Pancreas (tissue), 10 donors: ENCODE measurements around the gene CLSTN2. TPM values are rescaled to one million over a fixed set of nuclear protein-coding genes. Genes with fewer than 3 reads are reported as not detected.

ENCODE experiments used
- ATAC-seq, 4 donors: fragments of 200-7000 bp; cut with Tn5 transposase; one replicate each; pipeline versions ENCODE4 v1.8.0 to v1.9.1; 2020; ENCODE audit warnings: mild to moderate bottlenecking in 4 of 4, moderate library complexity in 4 of 4
- DNase-seq, 6 donors: peaks; one replicate each; pipeline ENCODE4 v3.0.0-alpha.2; 2020
- FAIRE-seq: peaks from 2 replicates; lab custom pipeline; 2012; peaks lifted over from hg19 to GRCh38; lab: Jason Lieb, UNC
- H3K27ac ChIP-seq, 4 donors: fragments of 200-600 bp; sonication (generic); 1 replicate in 3 of 4; 2 replicates in 1 of 4; pipeline versions ENCODE4 v1.5.0 to v1.8.0; 2020
- H3K27me3 ChIP-seq, 4 donors: fragments of 200-600 bp; one replicate each; pipeline ENCODE4 v1.8.0; 2021
- H3K36me3 ChIP-seq, 3 donors: fragments of 200-600 bp; sonication (generic) in 1 of 3; one replicate each; pipeline versions ENCODE4 v1.5.0 to v1.8.0; 2020 to 2021
- H3K4me1 ChIP-seq, 3 donors: fragments of 200-600 bp; one replicate each; pipeline ENCODE4 v1.8.0; 2021
- H3K4me3 ChIP-seq, 4 donors: fragments of 200-600 bp; sonication (generic) in 2 of 4; one replicate each; pipeline versions ENCODE4 v1.5.0 to v1.8.0; 2020 to 2021
- H3K9me3 ChIP-seq, 4 donors: fragments of 200-600 bp; one replicate each; pipeline ENCODE4 v1.8.0; 2021
- WGBS, 2 donors: extraction: QIAGEN DNeasy Blood & Tissue Kit; methylation state at CpG; one replicate each; pipeline ENCODE4 v1.1.7; 2013; 5-methylcytosine and 5-hydroxymethylcytosine counted together
- intact Hi-C, 3 donors: fragments of 100-400 bp; cut with DNase I; formaldehyde crosslinking; loops; one replicate each; pipeline versions ENCODE4 v1.11.1 to v1.14.2; 2022
- polyA plus RNA-seq, 2 donors: library from polyadenylated mRNA; stranded (reverse); fragments of 200-250 nt; gene quantifications; one replicate each; pipeline ENCODE4 v1.2.3, GENCODE V29; 2013
- total RNA-seq, 6 donors: library from RNA; stranded (reverse); fragmentation: NEBNext Ultra II Directional in 4 of 6; extraction: Animal tissue kit (Norgen Biotek cat#: 25700) in 4 of 6; gene quantifications; one replicate each; pipeline versions ENCODE4 v1.2.1 to v1.2.4, GENCODE V29; 2021 to 2023
- TF ChIP-seq, protein P1 (sequence below), 4 donors: fragments of 200-600 bp; sonication (generic) in 3 of 4; IDR thresholded peaks; one replicate each; pipeline versions ENCODE4 v1.5.0 to v1.8.0; 2021; ENCODE audit warnings: antibody characterized with exemption in 4 of 4
- donor health status: healthy with polysubstance abuse.
- donor health status: DM: no; HTN: no; CAD: no; lungs with moderate emphysema.
- donor health status: DM: no; HTN: no; CAD: no.
- donor health status: control.
- donor health status: control.
- donor health status: Bipolar disorder and iron deficiency.
- donor health status: DM: yes; HTN: yes; CAD: no.
- donor health status: DM: no; HTN: no; CAD: no.
- donor health status: DM: no; HTN: no; CAD: no.
- donor health status: DM: yes; HTN: yes; CAD: no.

Gene CLSTN2
- total and polyA plus RNA-seq, 8 donors = 0.65 to 9.3 (median 2.9) TPM

- DNase-seq = no peak
- Histone ChIP-seq H3K27ac (no peak overlapping the region), H3K27me3 (no peaks in the 10 kb centered on the region), H3K4me3 (no peak overlapping the region), H3K4me1 (no peaks in the 10 kb centered on the region), H3K9me3 (no peaks in the 10 kb centered on the region), H3K36me3 (no peaks in the 10 kb centered on the region)
- TF ChIP-seq, protein P1, sequence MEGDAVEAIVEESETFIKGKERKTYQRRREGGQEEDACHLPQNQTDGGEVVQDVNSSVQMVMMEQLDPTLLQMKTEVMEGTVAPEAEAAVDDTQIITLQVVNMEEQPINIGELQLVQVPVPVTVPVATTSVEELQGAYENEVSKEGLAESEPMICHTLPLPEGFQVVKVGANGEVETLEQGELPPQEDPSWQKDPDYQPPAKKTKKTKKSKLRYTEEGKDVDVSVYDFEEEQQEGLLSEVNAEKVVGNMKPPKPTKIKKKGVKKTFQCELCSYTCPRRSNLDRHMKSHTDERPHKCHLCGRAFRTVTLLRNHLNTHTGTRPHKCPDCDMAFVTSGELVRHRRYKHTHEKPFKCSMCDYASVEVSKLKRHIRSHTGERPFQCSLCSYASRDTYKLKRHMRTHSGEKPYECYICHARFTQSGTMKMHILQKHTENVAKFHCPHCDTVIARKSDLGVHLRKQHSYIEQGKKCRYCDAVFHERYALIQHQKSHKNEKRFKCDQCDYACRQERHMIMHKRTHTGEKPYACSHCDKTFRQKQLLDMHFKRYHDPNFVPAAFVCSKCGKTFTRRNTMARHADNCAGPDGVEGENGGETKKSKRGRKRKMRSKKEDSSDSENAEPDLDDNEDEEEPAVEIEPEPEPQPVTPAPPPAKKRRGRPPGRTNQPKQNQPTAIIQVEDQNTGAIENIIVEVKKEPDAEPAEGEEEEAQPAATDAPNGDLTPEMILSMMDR (IDR thresholded peaks at IDR 0.05) = no peak
- WGBS, 2 donors = 74 to 76% methylated on average over 5 of the region's 5 CpGs
- ATAC-seq = no peak
- no peak for FAIRE-seq
- intact Hi-C loops = no loop called here
These were observed 232.0 kb downstream of the CLSTN2 start for GRCh38 chr3:140166861-140167599.

- intact Hi-C loops = no loop called here
- H3K4me1 ChIP-seq = no peaks in the 10 kb centered on the region
- DNase-seq (no peak), ATAC-seq (no peak), FAIRE-seq (no peak)
- WGBS, 2 donors = 83 to 86% methylated on average over 5 of the region's 5 CpGs
- no peak overlapping the region for H3K4me3 ChIP-seq
- H3K9me3 ChIP-seq = no peaks in the 10 kb centered on the region
- H3K27ac ChIP-seq = no peak overlapping the region
- no peaks in the 10 kb centered on the region for H3K36me3 ChIP-seq
- TF ChIP-seq, protein P1 (IDR thresholded peaks at IDR 0.05) = no peak
- no peaks in the 10 kb centered on the region for H3K27me3 ChIP-seq
These were observed 232.8 kb downstream of the CLSTN2 start for GRCh38 chr3:140167600-140168281.

- Histone ChIP-seq H3K9me3 (no peaks in the 10 kb centered on the region), H3K27me3 (no peaks in the 10 kb centered on the region), H3K27ac (no peak overlapping the region), H3K4me3 (no peak overlapping the region), H3K4me1 (no peaks in the 10 kb centered on the region), H3K36me3 (no peaks in the 10 kb centered on the region)
- DNase-seq (no peak), FAIRE-seq (no peak), ATAC-seq (no peak)
- intact Hi-C loops = no loop called here
- WGBS, 2 donors = 54 to 66% methylated on average over 1 of the region's 1 CpG
- TF ChIP-seq, protein P1 (IDR thresholded peaks at IDR 0.05) = no peak
These were observed 235.6 kb downstream of the CLSTN2 start for GRCh38 chr3:140170612-140171011.

- DNase-seq = no peak
- no peaks in the 10 kb centered on the region for H3K9me3 ChIP-seq
- no peak for ATAC-seq
- H3K4me3 ChIP-seq = no peak overlapping the region
- no peak overlapping the region for H3K27ac ChIP-seq
- H3K27me3 ChIP-seq = no peaks in the 10 kb centered on the region
- WGBS, 2 donors = 69 to 82% methylated on average over 4 of the region's 4 CpGs
- FAIRE-seq = no peak
- intact Hi-C loops = no loop called here
- TF ChIP-seq, protein P1 (IDR thresholded peaks at IDR 0.05) = no peak
- no peaks in the 10 kb centered on the region for H3K36me3 ChIP-seq
- H3K4me1 ChIP-seq = no peaks in the 10 kb centered on the region
These were observed 241.5 kb downstream of the CLSTN2 start for GRCh38 chr3:140176526-140176925.

DNA sequence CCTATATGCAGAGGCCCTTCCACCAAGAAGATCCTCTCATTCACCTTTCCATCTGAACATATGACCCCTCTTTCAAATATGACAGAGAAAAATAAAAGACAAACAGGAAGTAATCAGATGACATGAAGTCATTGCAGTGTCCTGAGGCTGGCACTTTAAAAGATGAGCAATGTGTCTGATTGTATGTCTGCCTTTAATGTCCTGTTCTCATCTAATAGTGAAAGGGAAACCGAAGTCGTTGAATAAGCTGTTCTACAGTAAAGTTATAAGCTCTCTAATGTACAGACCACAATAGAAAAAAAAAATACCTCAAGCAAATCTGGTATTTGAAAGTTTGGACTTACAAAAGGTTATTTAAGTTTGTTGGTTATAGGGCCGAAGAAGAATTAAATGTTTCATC, 243.0 kb downstream of the CLSTN2 start:
- H3K9me3 ChIP-seq = no peaks in the 10 kb centered on the region
- no peak for ATAC-seq
- TF ChIP-seq, protein P1 (IDR thresholded peaks at IDR 0.05) = no peak
- intact Hi-C loops = no loop called here
- H3K36me3 ChIP-seq = no peaks in the 10 kb centered on the region
- FAIRE-seq = no peak
- WGBS, 2 donors = 78 to 91% methylated on average over 3 of the region's 3 CpGs
- H3K4me3 ChIP-seq = no peak overlapping the region
- no peaks in the 10 kb centered on the region for H3K27me3 ChIP-seq
- H3K4me1 ChIP-seq = no peaks in the 10 kb centered on the region
- no peak overlapping the region for H3K27ac ChIP-seq
- no peak for DNase-seq
